Measurements from ENCODE around the gene KIAA1671.

Gene KIAA1671

DNA sequence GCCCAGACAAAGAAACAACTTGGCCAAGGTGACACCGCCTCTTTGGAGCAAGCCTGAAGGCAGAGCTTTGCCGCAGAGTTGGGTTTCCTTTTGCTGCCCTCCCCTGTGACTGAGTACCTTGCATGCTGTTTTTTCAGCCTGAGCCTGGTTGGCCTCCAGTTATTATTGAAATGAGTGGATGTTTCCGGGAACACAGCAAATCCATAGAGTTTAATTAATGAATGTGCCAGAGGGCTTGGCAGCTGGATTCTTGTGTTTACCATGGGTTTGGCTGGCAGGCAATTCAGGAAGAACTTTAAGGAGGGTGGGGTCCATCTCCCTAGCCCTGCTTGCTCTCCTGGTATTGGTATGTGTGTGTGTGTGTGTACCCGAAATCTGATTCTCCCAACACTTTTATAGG, 181.5 kb downstream of the KIAA1671 start:
- H3K4me3 ChIP-seq (ENCODE audit: low read depth, low read length): no peak overlapping the region
- TF ChIP-seq, protein P1, sequence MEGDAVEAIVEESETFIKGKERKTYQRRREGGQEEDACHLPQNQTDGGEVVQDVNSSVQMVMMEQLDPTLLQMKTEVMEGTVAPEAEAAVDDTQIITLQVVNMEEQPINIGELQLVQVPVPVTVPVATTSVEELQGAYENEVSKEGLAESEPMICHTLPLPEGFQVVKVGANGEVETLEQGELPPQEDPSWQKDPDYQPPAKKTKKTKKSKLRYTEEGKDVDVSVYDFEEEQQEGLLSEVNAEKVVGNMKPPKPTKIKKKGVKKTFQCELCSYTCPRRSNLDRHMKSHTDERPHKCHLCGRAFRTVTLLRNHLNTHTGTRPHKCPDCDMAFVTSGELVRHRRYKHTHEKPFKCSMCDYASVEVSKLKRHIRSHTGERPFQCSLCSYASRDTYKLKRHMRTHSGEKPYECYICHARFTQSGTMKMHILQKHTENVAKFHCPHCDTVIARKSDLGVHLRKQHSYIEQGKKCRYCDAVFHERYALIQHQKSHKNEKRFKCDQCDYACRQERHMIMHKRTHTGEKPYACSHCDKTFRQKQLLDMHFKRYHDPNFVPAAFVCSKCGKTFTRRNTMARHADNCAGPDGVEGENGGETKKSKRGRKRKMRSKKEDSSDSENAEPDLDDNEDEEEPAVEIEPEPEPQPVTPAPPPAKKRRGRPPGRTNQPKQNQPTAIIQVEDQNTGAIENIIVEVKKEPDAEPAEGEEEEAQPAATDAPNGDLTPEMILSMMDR (IDR thresholded peaks at IDR 0.05; ENCODE audit: insufficient read depth, low read depth, low read length, missing control alignments): no peak
- no peak for DNase-seq (ENCODE audit: low read depth)

DNA sequence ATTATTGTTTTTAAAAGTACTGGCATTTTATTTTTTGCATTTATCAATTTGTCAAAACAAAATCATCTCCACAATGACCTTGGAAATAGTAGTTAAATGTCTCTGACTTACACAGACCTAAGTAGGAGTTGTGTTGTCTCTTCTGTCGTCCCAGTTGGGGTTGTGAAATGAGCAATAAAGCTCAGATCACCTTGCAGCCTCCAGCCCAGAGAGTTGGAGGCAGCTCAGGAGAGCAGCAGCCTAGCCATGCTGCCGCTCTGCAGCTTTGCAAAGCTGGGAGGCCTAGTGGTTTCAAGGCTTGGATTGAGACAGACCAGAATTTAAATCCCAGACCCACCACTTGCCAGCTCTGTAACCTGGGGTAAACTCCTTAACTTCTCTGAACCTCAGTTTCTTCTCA, 181.9 kb downstream of the KIAA1671 start:
- H3K4me3 ChIP-seq (ENCODE audit: low read depth, low read length): no peak overlapping the region
- no peak for DNase-seq (ENCODE audit: low read depth)
- TF ChIP-seq, protein P1 (IDR thresholded peaks at IDR 0.05; ENCODE audit: insufficient read depth, low read depth, low read length, missing control alignments): no peak

DNA sequence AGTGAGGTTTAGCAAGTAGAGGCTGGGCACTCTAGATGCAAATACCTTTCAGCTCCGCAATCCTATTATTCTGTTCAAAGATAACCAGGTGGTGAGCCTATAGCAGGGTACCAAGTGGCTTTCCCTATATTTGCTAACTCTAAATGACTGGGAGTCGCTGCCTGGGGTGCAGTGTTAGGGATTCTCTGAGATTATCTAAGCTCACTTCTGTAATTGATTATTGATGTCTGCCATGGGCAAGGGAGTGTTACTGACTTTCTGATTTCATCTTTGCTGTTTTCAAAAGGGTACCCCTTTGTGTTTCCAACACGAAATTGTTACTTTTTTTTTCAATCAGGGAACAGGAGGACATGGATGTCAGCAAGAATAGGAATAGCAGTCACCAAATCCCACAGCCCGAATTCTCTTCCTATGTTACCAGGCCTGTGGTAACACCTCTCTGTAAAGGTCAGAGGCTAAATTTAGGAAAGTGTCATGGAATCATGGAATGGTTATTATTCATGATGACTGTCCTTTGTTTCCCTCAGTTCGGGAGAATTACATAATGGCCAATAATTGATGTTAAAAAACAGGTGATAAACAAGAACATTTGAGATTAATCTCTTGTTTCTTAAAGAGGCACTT, 184.5 kb downstream of the KIAA1671 start:
- TF ChIP-seq, protein P1 (IDR thresholded peaks at IDR 0.05; ENCODE audit: insufficient read depth, low read depth, low read length, missing control alignments): no peak
- no peak overlapping the region for H3K4me3 ChIP-seq (ENCODE audit: low read depth, low read length)
- DNase-seq (ENCODE audit: low read depth): no peak

DNA sequence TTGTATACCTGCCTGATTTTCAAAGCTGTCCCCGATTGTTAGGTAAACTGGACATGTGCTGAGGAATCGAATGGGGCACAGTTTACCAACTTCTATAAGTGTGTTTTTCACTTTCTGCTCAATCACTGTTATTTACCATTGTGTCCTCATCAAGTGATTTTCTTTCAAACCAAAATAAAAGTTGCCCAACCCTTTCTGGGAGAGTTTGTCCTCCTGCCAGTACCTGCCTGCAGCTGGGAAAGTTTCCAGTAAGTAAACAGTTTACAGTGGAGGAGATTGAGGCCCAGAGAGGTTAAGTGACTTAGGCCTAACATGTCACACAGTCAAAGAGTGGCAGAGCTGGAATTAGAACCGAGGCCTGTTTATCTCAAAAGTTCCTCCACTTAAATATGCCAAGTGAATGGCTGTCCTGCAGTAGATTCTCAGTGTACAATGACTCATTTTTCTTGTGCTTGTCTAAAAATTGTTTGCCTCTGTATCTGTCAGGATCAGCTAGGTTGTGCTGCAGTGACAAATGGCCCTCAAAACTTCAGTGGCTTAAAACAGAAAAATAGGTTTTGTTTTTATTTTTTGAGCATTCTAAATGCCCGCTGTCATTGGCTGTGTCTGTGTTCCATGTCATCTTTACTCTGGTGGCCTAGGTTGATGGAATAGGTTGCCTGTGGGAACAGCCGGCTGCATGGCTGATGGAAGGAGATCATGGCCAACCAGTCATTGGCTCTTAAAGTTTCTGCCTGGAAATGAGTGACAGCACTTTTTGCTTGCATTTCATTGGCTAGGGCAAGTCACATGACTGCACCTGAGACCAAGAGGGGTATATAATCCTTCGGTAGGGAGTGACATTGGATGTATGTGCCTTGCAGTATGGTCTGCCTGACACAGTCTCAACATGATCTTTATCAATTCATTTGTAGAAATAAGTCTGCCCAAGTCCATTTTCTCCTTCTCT, 185.3 kb downstream of the KIAA1671 start:
- peak; percentile 51 for DNase-seq (ENCODE audit: low read depth)
- TF ChIP-seq, protein P1 (IDR thresholded peaks at IDR 0.05; ENCODE audit: insufficient read depth, low read depth, low read length, missing control alignments): no peak
- H3K4me3 ChIP-seq (ENCODE audit: low read depth, low read length): no peak overlapping the region

DNA sequence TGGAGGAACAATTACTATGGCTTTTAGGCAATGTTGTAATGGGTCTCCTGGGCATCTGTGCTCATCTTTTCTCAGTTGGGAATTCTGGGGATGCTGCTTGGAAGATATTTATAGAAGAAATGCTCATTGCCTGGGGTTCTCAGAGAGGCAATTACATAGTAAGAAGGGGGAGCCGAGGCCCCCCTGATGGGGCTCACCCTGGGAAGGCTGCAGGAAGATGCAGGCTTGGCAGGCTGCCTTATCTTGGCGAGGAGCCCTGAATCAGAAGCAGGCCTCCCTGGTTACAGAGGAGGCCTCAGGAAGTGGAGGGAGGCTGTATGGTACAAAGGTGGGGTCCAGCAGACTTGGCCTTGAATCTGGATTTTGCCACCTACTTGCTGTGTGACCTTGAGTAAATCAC, 186.5 kb downstream of the KIAA1671 start:
- TF ChIP-seq, protein P1 (IDR thresholded peaks at IDR 0.05; ENCODE audit: insufficient read depth, low read depth, low read length, missing control alignments): no peak
- H3K4me3 ChIP-seq (ENCODE audit: low read depth, low read length): no peak overlapping the region
- DNase-seq (ENCODE audit: low read depth): no peak

DNA sequence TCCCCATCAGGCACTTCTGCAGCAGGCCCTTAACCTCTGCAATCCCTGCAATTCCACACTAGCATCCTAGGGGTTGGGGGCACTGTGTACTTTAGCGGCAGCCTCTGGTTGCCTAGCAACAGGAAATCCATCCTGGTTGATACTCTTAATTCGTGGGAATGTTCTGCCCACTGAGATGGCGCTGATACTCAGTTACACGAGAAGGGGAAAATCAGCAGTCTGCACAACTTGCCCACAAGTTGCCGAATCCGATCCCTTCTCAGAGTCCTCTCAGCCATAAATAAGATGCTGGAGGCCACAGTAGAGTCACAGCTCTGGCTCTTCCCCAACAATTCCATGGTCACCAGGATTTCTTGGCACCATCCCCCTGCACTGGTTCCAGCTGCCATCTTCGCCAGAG, 189.6 kb downstream of the KIAA1671 start:
- TF ChIP-seq, protein P1 (IDR thresholded peaks at IDR 0.05; ENCODE audit: insufficient read depth, low read depth, low read length, missing control alignments): no peak
- no peak overlapping the region for H3K4me3 ChIP-seq (ENCODE audit: low read depth, low read length)
- no peak for DNase-seq (ENCODE audit: low read depth)

Data from GM12865 (cell line).